Mesothelial cell of epicardium (in vitro differentiated cells): Measurements from ENCODE around the gene GLMN. TPM values are rescaled to one million over a fixed set of nuclear protein-coding genes. Genes with fewer than 3 reads are reported as not detected.
"Not testable (repeated sequence)": the region's sequence is repeated elsewhere in the genome, so short reads cannot be mapped to it uniquely, and the experiment has no call there.

ENCODE experiments used
- DNase-seq, 2 experiments: peaks; one replicate each; pipeline ENCODE4 v3.0.0; 2021; ENCODE audit warnings: low spot score in 2 of 2; ENCODE audit not compliant: unreplicated experiment in 2 of 2
- H3K27ac Mint-ChIP-seq: 2 replicates; pipeline ENCODE4 v1.8.0; 2021; ENCODE audit warnings: mixed read lengths
- H3K27me3 Mint-ChIP-seq: 2 replicates; pipeline ENCODE4 v1.8.0; 2021; ENCODE audit warnings: low read depth, mixed read lengths
- H3K36me3 Mint-ChIP-seq: 2 replicates; pipeline ENCODE4 v1.8.0; 2021; ENCODE audit warnings: mixed read lengths
- H3K4me1 Mint-ChIP-seq: 2 replicates; pipeline ENCODE4 v1.8.0; 2021; ENCODE audit warnings: mixed read lengths
- H3K4me3 Mint-ChIP-seq: 2 replicates; pipeline ENCODE4 v1.8.0; 2021; ENCODE audit warnings: mild to moderate bottlenecking, moderate library complexity, mixed read lengths
- H3K9me3 Mint-ChIP-seq: 2 replicates; pipeline ENCODE4 v1.8.0; 2021; ENCODE audit warnings: mixed read lengths
- CTCF ChIP-seq: fragments of 200-600 bp; sonication (generic); IDR thresholded peaks from one replicate; pipeline ENCODE4 v1.5.0; 2021; ENCODE audit warnings: antibody characterized with exemption; ENCODE audit not compliant: unreplicated experiment
- total RNA-seq: library from RNA; stranded (reverse); gene quantifications from 3 replicates; pipeline ENCODE4 v1.2.1, GENCODE V29; 2021

Gene GLMN
- total RNA-seq, 1 donor from 2014 or later, result 22.7 TPM

GRCh38 chr1:92273039-92273438 lies 25.7 kb downstream of the GLMN start:
- peaks cover 40% of the 10 kb centered on the region for H3K36me3 Mint-ChIP-seq
- H3K4me1 Mint-ChIP-seq, result no peaks in the 10 kb centered on the region
- no peak for DNase-seq
- no peak overlapping the region for H3K4me3 Mint-ChIP-seq
- TF ChIP-seq CTCF, result no peak
- no peak overlapping the region for H3K27ac Mint-ChIP-seq
- H3K9me3 Mint-ChIP-seq, result no peaks in the 10 kb centered on the region
- H3K27me3 Mint-ChIP-seq, result no peaks in the 10 kb centered on the region

GRCh38 chr1:92262516-92262915 lies 36.3 kb downstream of the GLMN start:
- no peak for DNase-seq
- Mint-ChIP-seq H3K27ac (no peak overlapping the region), H3K4me3 (no peak overlapping the region), H3K36me3 (peaks cover 50% of the 10 kb centered on the region), H3K27me3 (no peaks in the 10 kb centered on the region), H3K9me3 (peaks cover 3% of the 10 kb centered on the region), H3K4me1 (no peaks in the 10 kb centered on the region)
- TF ChIP-seq CTCF, result no peak

- H3K27ac Mint-ChIP-seq, result no peak overlapping the region
- peaks cover 72% of the 10 kb centered on the region for H3K36me3 Mint-ChIP-seq
- no peaks in the 10 kb centered on the region for H3K27me3 Mint-ChIP-seq
Observed at GRCh38 chr1:92259350-92259749, 39.4 kb downstream of the GLMN start.

GRCh38 chr1:92254714-92255113 lies 44.1 kb downstream of the GLMN start:
- H3K27ac Mint-ChIP-seq, H3K27me3 Mint-ChIP-seq, DNase-seq, H3K4me1 Mint-ChIP-seq, H3K4me3 Mint-ChIP-seq: not testable (repeated sequence)
- Mint-ChIP-seq H3K36me3 (peaks cover 65% of the 10 kb centered on the region), H3K9me3 (peaks cover 42% of the 10 kb centered on the region)

More at GRCh38 chr1:92259350-92259749, 39.4 kb downstream of the GLMN start:
- Mint-ChIP-seq H3K4me1 (no peaks in the 10 kb centered on the region), H3K4me3 (no peak overlapping the region), H3K9me3 (peaks cover 28% of the 10 kb centered on the region)
- TF ChIP-seq CTCF, result no peak
- DNase-seq, result no peak

- no peaks in the 10 kb centered on the region for H3K4me1 Mint-ChIP-seq
- TF ChIP-seq CTCF, result no peak
- no peak for DNase-seq
- no peak overlapping the region for H3K4me3 Mint-ChIP-seq
- no peak overlapping the region for H3K27ac Mint-ChIP-seq
- H3K9me3 Mint-ChIP-seq, result no peaks in the 10 kb centered on the region
- H3K27me3 Mint-ChIP-seq, result no peaks in the 10 kb centered on the region
- peaks cover 3% of the 10 kb centered on the region for H3K36me3 Mint-ChIP-seq
Observed at GRCh38 chr1:92244376-92244775, 54.4 kb downstream of the GLMN start.

- Mint-ChIP-seq H3K36me3 (no peaks in the 10 kb centered on the region), H3K27me3 (peaks cover 1% of the 10 kb centered on the region), H3K4me1 (no peaks in the 10 kb centered on the region), H3K27ac (no peak overlapping the region), H3K9me3 (no peaks in the 10 kb centered on the region), H3K4me3 (no peak overlapping the region)
- no peak for DNase-seq
- no peak for TF ChIP-seq CTCF
Observed at GRCh38 chr1:92240034-92240433, 58.8 kb downstream of the GLMN start.
